HepG2 (cell line): Measurements from ENCODE around the gene IL10RA.

Experiments used
- EP300 ChIP-seq, 3 experiments: sonication (generic) in 1 of 3; formaldehyde crosslinking in 1 of 3; IDR thresholded peaks; 2 replicates each; pipeline versions ENCODE4 v1.5.1 to v1.6.1; 2011 to 2020; ENCODE audit warnings: low read depth in 2 of 3, low read length in 2 of 3, borderline replicate concordance in 1 of 3, improper control_type of control experiment in 1 of 3, mild to moderate bottlenecking in 1 of 3, missing genetic modification reagents in 1 of 3, moderate library complexity in 1 of 3
- EZH2 ChIP-seq: conservative IDR thresholded peaks from 2 replicates; pipeline ENCODE4 v1.6.1; 2012; ENCODE audit warnings: mild to moderate bottlenecking, low read depth, low read length, moderate library complexity
- FOXA3 ChIP-seq: IDR thresholded peaks from 2 replicates; pipeline ENCODE4 v1.6.1; 2016; ENCODE audit warnings: missing genetic modification reagents, missing compliant biosample characterization
- GABPA ChIP-seq, 2 experiments: IDR thresholded peaks; 2 replicates each; pipeline ENCODE4 v1.6.1; 2011 to 2016; ENCODE audit warnings: low read depth in 2 of 2, low read length in 1 of 2, missing biosample characterization in 1 of 2, missing genetic modification characterization in 1 of 2
- HCFC1 ChIP-seq: fragments of 150-350 bp; IDR thresholded peaks from 2 replicates; pipeline ENCODE4 v1.6.1; 2014; ENCODE audit warnings: low read depth, low read length
- MAX ChIP-seq: IDR thresholded peaks from 2 replicates; pipeline ENCODE4 v1.6.1; 2012; ENCODE audit warnings: inconsistent platforms
- MLX ChIP-seq: IDR thresholded peaks from 2 replicates; pipeline ENCODE4 v1.6.1; 2016
- NCOA1 ChIP-seq: sonication (generic); formaldehyde crosslinking; IDR thresholded peaks from 2 replicates; pipeline ENCODE4 v1.9.0; 2021; ENCODE audit warnings: missing genetic modification reagents
- NR2F1 ChIP-seq, 2 experiments: fragments of 450-650 bp in 1 of 2; formaldehyde crosslinking in 1 of 2; IDR thresholded peaks; 2 replicates each; pipeline versions ENCODE4 v1.5.0 to v1.6.1; 2016 to 2020; ENCODE audit warnings: mild to moderate bottlenecking in 1 of 2, missing compliant biosample characterization in 1 of 2, missing genetic modification reagents in 1 of 2, moderate library complexity in 1 of 2
- PAF1 ChIP-seq: IDR thresholded peaks from 2 replicates; pipeline ENCODE4 v1.6.1; 2016; ENCODE audit warnings: missing genetic modification reagents, missing compliant biosample characterization
- RBM22 ChIP-seq: fragments of 200-400 bp; formaldehyde crosslinking; optimal IDR thresholded peaks from 2 replicates; pipeline ENCODE3; 2017; ENCODE audit warnings: mild to moderate bottlenecking, low read length, moderate library complexity
- TEF ChIP-seq: sonication (generic); formaldehyde crosslinking; IDR thresholded peaks from 2 replicates; pipeline ENCODE4 v1.5.0; 2020; ENCODE audit warnings: missing genetic modification reagents

GRCh38 chr11:117966908-117967307 lies 19.3 kb upstream of the IL10RA start:
- TF ChIP-seq MLX (CRISPR knock-in tag) (no peak), RBM22 (no peak), PAF1 (CRISPR knock-in tag) (no peak), FOXA3 (CRISPR knock-in tag) (no peak), TEF (CRISPR knock-in tag) (no peak), EP300 (IDR thresholded peaks at IDR 0.05; ENCODE audit: low read depth in 2 of 2, low read length in 2 of 2) (no peak), EP300 (CRISPR knock-in tag; IDR thresholded peaks at IDR 0.05; ENCODE audit: borderline replicate concordance) (no peak), HCFC1 (no peak), NR2F1 (CRISPR knock-in tag; IDR thresholded peaks at IDR 0.05) (no peak), NCOA1 (CRISPR knock-in tag) (no peak), EZH2 (no peak), MAX (no peak), GABPA (IDR thresholded peaks at IDR 0.05; ENCODE audit: low read depth, low read length) (no peak), GABPA (CRISPR knock-in tag; IDR thresholded peaks at IDR 0.05; ENCODE audit: low read depth) (no peak)
